Peyer's patch (tissue), 4 donors: ENCODE results near the gene VN1R2. TPM values are rescaled to one million over a fixed set of nuclear protein-coding genes. Genes with fewer than 3 reads are reported as not detected.
"Not testable (repeated sequence)": the region's sequence is repeated elsewhere in the genome, so short reads cannot be mapped to it uniquely, and the experiment has no call there.

Experiments used
- DNase-seq, 3 donors: peaks; one replicate each; pipeline ENCODE4 v3.0.0-alpha.2; 2017 to 2019
- H3K27ac ChIP-seq, 4 donors: fragments of 200-600 bp; sonication (generic); one replicate each; pipeline ENCODE4 v1.5.1; 2016 to 2019
- H3K27me3 ChIP-seq, 2 donors: fragments of 200-600 bp; sonication (generic); one replicate each; pipeline ENCODE4 v1.5.1; 2019
- H3K36me3 ChIP-seq, 3 donors: fragments of 200-600 bp; sonication (generic); one replicate each; pipeline ENCODE4 v1.5.1; 2016 to 2019
- H3K4me1 ChIP-seq, 4 donors: fragments of 200-600 bp; sonication (generic); one replicate each; pipeline ENCODE4 v1.5.1; 2016 to 2019
- H3K4me3 ChIP-seq, 4 donors: fragments of 200-600 bp; sonication (generic); 1 replicate in 3 of 4; 2 replicates in 1 of 4; pipeline ENCODE4 v1.5.1; 2016 to 2019; ENCODE audit warnings: mild to moderate bottlenecking in 1 of 4
- H3K9me3 ChIP-seq, 4 donors: fragments of 200-600 bp; sonication (generic); one replicate each; pipeline ENCODE4 v1.5.1; 2016 to 2019; ENCODE audit warnings: mild to moderate bottlenecking in 1 of 4
- POLR2A ChIP-seq, 2 donors: fragments of 450-650 bp; IDR thresholded peaks; one replicate each; pipeline ENCODE4 v1.5.1; 2017; ENCODE audit warnings: antibody characterized with exemption in 2 of 2, mild to moderate bottlenecking in 2 of 2, moderate library complexity in 2 of 2
- total RNA-seq, 4 donors: library from RNA; depleted of rRNA; stranded (reverse); fragments of >200 nt; gene quantifications; one replicate each; pipeline ENCODE4 v1.1.0, GENCODE V29; 2016
- TF ChIP-seq, protein P1 (sequence below), 6 experiments: fragments of 450-650 bp in 4 of 6; fragments of 200-600 bp in 2 of 6; sonication (generic) in 1 of 6; IDR thresholded peaks; one replicate each; pipeline ENCODE4 v1.5.1; 2017 to 2019; ENCODE audit warnings: antibody characterized with exemption in 6 of 6, mild to moderate bottlenecking in 3 of 6, moderate library complexity in 1 of 6

The VN1R2 gene, protein sequence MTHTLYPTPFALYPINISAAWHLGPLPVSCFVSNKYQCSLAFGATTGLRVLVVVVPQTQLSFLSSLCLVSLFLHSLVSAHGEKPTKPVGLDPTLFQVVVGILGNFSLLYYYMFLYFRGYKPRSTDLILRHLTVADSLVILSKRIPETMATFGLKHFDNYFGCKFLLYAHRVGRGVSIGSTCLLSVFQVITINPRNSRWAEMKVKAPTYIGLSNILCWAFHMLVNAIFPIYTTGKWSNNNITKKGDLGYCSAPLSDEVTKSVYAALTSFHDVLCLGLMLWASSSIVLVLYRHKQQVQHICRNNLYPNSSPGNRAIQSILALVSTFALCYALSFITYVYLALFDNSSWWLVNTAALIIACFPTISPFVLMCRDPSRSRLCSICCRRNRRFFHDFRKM
- not detected for total RNA-seq

- not testable (repeated sequence) for H3K9me3 ChIP-seq, H3K4me3 ChIP-seq, DNase-seq, H3K36me3 ChIP-seq, H3K4me1 ChIP-seq, H3K27me3 ChIP-seq, H3K27ac ChIP-seq
Measured at GRCh38 chr19:53257715-53258342, at the start of gene VN1R2. TSS of gene VN1R2 (plus strand) at chr19:53258292. CDS start at chr19:53258376, 84 bp downstream.

GRCh38 chr19:53211554-53211953, 46.5 kb upstream of the VN1R2 start:
- not testable (repeated sequence) for H3K27ac ChIP-seq, DNase-seq, H3K4me1 ChIP-seq, H3K4me3 ChIP-seq, H3K27me3 ChIP-seq
- Histone ChIP-seq H3K9me3 (peaks cover 0 to 92% (median 41%) of the 10 kb centered on the region in 4 donors), H3K36me3 (peaks cover 0 to 50% (median 6%) of the 10 kb centered on the region in 3 donors)

DNA sequence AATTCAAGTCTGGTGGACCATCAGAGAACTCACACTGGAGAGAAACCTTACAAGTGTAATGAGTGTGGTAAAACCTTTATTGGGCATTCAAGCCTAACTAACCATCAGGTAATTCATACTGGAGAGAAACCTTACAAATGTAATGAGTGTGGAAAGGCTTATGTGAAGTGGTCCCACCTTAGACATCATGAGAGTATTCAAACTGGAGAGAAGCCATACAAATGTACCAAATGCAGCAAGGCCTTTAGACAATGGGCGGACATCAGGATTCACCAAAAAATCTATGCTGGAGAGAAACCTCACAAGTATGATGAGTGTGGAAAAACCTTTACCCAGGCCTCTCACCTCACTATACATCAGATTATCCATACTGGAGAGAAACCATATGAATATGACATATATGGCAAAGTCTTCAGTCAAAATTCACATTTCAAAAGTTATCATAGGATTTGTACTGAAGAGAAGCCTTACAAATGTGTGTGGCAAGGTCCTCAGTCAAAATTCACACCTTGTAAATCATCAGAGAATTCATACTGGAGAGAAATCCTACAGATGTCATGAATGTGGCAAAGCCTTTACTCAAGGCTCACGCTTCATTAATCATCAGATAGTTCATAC, 45.3 kb upstream of the VN1R2 start:
- TF ChIP-seq, protein P1, sequence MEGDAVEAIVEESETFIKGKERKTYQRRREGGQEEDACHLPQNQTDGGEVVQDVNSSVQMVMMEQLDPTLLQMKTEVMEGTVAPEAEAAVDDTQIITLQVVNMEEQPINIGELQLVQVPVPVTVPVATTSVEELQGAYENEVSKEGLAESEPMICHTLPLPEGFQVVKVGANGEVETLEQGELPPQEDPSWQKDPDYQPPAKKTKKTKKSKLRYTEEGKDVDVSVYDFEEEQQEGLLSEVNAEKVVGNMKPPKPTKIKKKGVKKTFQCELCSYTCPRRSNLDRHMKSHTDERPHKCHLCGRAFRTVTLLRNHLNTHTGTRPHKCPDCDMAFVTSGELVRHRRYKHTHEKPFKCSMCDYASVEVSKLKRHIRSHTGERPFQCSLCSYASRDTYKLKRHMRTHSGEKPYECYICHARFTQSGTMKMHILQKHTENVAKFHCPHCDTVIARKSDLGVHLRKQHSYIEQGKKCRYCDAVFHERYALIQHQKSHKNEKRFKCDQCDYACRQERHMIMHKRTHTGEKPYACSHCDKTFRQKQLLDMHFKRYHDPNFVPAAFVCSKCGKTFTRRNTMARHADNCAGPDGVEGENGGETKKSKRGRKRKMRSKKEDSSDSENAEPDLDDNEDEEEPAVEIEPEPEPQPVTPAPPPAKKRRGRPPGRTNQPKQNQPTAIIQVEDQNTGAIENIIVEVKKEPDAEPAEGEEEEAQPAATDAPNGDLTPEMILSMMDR (IDR thresholded peaks at IDR 0.05), result no peak
- no peak for TF ChIP-seq POLR2A (IDR thresholded peaks at IDR 0.05)
- DNase-seq, result no peak
- H3K4me1 ChIP-seq, result no peaks in the 10 kb centered on the region
- no peaks in the 10 kb centered on the region for H3K27me3 ChIP-seq
- peaks cover 0 to 41% (median 6%) of the 10 kb centered on the region in 3 donors for H3K36me3 ChIP-seq
- H3K27ac ChIP-seq, result no peak overlapping the region
- H3K9me3 ChIP-seq, result peaks cover 0 to 98% (median 47%) of the 10 kb centered on the region in 4 donors
- H3K4me3 ChIP-seq, result no peak overlapping the region

DNA sequence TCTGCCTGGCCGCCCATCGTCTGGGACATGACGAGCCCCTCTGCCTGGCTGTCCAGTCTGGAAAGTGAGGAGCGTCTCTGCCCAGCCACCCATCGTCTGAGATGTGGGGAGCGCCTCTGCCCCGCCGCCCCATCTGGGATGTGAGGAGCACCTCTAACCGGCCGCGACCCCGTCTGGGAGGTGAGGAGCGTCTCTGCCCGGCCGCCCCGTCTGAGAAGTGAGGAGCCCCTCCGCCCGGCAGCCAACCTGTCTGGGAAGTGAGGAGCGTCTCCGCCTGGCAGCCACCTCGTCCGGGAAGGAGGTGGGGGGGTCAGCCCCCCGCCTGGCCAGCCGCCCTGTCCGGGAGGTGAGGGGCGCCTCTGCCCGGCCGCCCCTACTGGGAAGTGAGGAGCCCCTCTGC, 35.4 kb upstream of the VN1R2 start:
- H3K36me3 ChIP-seq, H3K27ac ChIP-seq, H3K4me1 ChIP-seq, DNase-seq, H3K27me3 ChIP-seq, H3K4me3 ChIP-seq: not testable (repeated sequence)
- H3K9me3 ChIP-seq, result peaks cover 0 to 66% (median 24%) of the 10 kb centered on the region in 4 donors

GRCh38 chr19:53224606-53225005, 33.5 kb upstream of the VN1R2 start:
- no peak for DNase-seq
- H3K27ac ChIP-seq, result no peak overlapping the region
- H3K27me3 ChIP-seq, result no peaks in the 10 kb centered on the region
- no peak for TF ChIP-seq POLR2A (IDR thresholded peaks at IDR 0.05)
- TF ChIP-seq, protein P1 (IDR thresholded peaks at IDR 0.05), result no peak
- no peaks in the 10 kb centered on the region for H3K4me1 ChIP-seq
- H3K9me3 ChIP-seq, result peaks cover 0 to 61% (median 22%) of the 10 kb centered on the region in 4 donors
- no peak overlapping the region for H3K4me3 ChIP-seq
- H3K36me3 ChIP-seq, result no peaks in the 10 kb centered on the region

GRCh38 chr19:53237114-53237777, 20.8 kb upstream of the VN1R2 start:
- H3K9me3 ChIP-seq, result peaks cover 0 to 85% (median 20%) of the 10 kb centered on the region in 4 donors
- no peaks in the 10 kb centered on the region for H3K4me1 ChIP-seq
- H3K36me3 ChIP-seq, result peaks cover 0 to 51% (median 0%) of the 10 kb centered on the region in 3 donors
- H3K27me3 ChIP-seq, result no peaks in the 10 kb centered on the region
- no peak for TF ChIP-seq POLR2A (IDR thresholded peaks at IDR 0.05)
- TF ChIP-seq, protein P1 (IDR thresholded peaks at IDR 0.05), result no peak
- no peak overlapping the region for H3K4me3 ChIP-seq
- no peak overlapping the region for H3K27ac ChIP-seq
- no peak for DNase-seq
